GM23338 (cell line): ENCODE data around the gene UNC13D.

ENCODE experiments used
- CREB1 ChIP-seq: fragments of 250-450 bp; sonication (Bioruptor Pico); IDR thresholded peaks from 2 replicates; pipeline ENCODE4 v1.5.0; 2020; ENCODE audit warnings: low read depth, mild to moderate bottlenecking, moderate library complexity
- CTCF ChIP-seq, 2 experiments: fragments of 200-600 bp in 1 of 2; sonication (generic) in 1 of 2; conservative IDR thresholded peaks; 2 replicates each; pipeline versions ENCODE4 v1.5.1 to v1.6.1; 2016 to 2017; ENCODE audit warnings: antibody characterized with exemption in 2 of 2, low read depth in 2 of 2, mild to moderate bottlenecking in 2 of 2, moderate library complexity in 1 of 2
- ETS1 ChIP-seq: IDR thresholded peaks from 2 replicates; pipeline ENCODE4 v1.6.1; 2016; ENCODE audit warnings: antibody characterized with exemption
- EZH2 ChIP-seq: fragments of 200-600 bp; sonication (generic); IDR thresholded peaks from one replicate; pipeline ENCODE4 v1.8.0; 2017; ENCODE audit warnings: antibody characterized with exemption, mild to moderate bottlenecking, low read depth; ENCODE audit not compliant: unreplicated experiment
- EZH2phosphoT487 ChIP-seq: fragments of 200-600 bp; sonication (generic); IDR thresholded peaks from one replicate; pipeline ENCODE4 v1.8.1; 2018; ENCODE audit warnings: antibody characterized with exemption; ENCODE audit not compliant: unreplicated experiment
- JUNB ChIP-seq: IDR thresholded peaks from one replicate; pipeline ENCODE4 v1.6.1; 2016; ENCODE audit warnings: antibody characterized with exemption; ENCODE audit not compliant: unreplicated experiment
- POLR2AphosphoS5 ChIP-seq: IDR thresholded peaks from 2 replicates; pipeline ENCODE4 v1.6.1; 2016; ENCODE audit warnings: antibody characterized with exemption, low read depth
- REST ChIP-seq: IDR thresholded peaks from one replicate; pipeline ENCODE4 v1.6.1; 2018; ENCODE audit warnings: antibody characterized with exemption; ENCODE audit not compliant: unreplicated experiment
- ZNF331 ChIP-seq: fragments of 250-450 bp; sonication (Bioruptor Pico); IDR thresholded peaks from 2 replicates; pipeline ENCODE4 v1.5.0; 2020; ENCODE audit warnings: low read depth, mild to moderate bottlenecking, moderate library complexity

- TF ChIP-seq CTCF (conservative IDR thresholded peaks at IDR 0.05; ENCODE audit: low read depth in 2 of 2) = no peak
- no peak for TF ChIP-seq POLR2AphosphoS5
- TF ChIP-seq ZNF331 = no peak
- TF ChIP-seq REST = no peak
- no peak for TF ChIP-seq EZH2phosphoT487
- TF ChIP-seq EZH2 = no peak
- TF ChIP-seq ETS1 = no peak
- no peak for TF ChIP-seq JUNB
- TF ChIP-seq CREB1 = no peak
Observed at GRCh38 chr17:75799402-75799801, 44.8 kb downstream of the UNC13D start.
